Right atrium auricular region (tissue), 2 donors: Measurements from ENCODE around the gene SQSTM1. TPM values are rescaled to one million over a fixed set of nuclear protein-coding genes. Genes with fewer than 3 reads are reported as not detected.

Experiments
- DNase-seq: peaks from one replicate; pipeline ENCODE4 v3.0.0-alpha.2; 2019; ENCODE audit warnings: low spot score
- H3K27ac ChIP-seq, 2 donors: fragments of 200-600 bp; sonication (generic); 1 replicate in 1 of 2; 2 replicates in 1 of 2; pipeline ENCODE4 v1.5.1; 2016 to 2019
- H3K27me3 ChIP-seq, 2 donors: fragments of 200-600 bp; sonication (generic); one replicate each; pipeline versions ENCODE4 v1.5.1 to v1.6.0; 2017 to 2019
- H3K36me3 ChIP-seq: fragments of 200-600 bp; sonication (generic); one replicate; pipeline ENCODE4 v1.5.1; 2016
- H3K4me1 ChIP-seq, 2 donors: fragments of 200-600 bp; sonication (generic); one replicate each; pipeline versions ENCODE4 v1.5.1 to v1.6.0; 2017 to 2019
- H3K4me3 ChIP-seq, 2 donors: fragments of 200-600 bp; sonication (generic); 1 replicate in 1 of 2; 2 replicates in 1 of 2; pipeline ENCODE4 v1.5.1; 2017 to 2019; ENCODE audit warnings: mild to moderate bottlenecking in 1 of 2, moderate library complexity in 1 of 2
- H3K9me3 ChIP-seq, 2 donors: fragments of 200-600 bp; sonication (generic); one replicate each; pipeline ENCODE4 v1.5.1; 2019
- CTCF ChIP-seq, 2 donors: fragments of 200-600 bp; sonication (generic); IDR thresholded peaks; one replicate each; pipeline ENCODE4 v1.5.1; 2019; ENCODE audit warnings: antibody characterized with exemption in 2 of 2
- total RNA-seq, 2 donors: library from RNA; depleted of rRNA; stranded (reverse); fragments of >200 nt; gene quantifications; one replicate each; pipeline ENCODE4 v1.1.0, GENCODE V29; 2016

The SQSTM1 gene
- total RNA-seq, 2 donors from 2014 or later: 379 to 436 TPM

- DNase-seq: no peak
- Histone ChIP-seq H3K27me3 (no peaks in the 10 kb centered on the region), H3K36me3 (peaks cover 93% of the 10 kb centered on the region), H3K9me3 (no peaks in the 10 kb centered on the region), H3K4me3 (no peak overlapping the region), H3K27ac (no peak overlapping the region), H3K4me1 (peaks cover 0 to 20% of the 10 kb centered on the region in 2 donors)
- TF ChIP-seq CTCF (IDR thresholded peaks at IDR 0.05): no peak
Measured at GRCh38 chr5:179829732-179830435, 9.2 kb downstream of the SQSTM1 start.

DNA sequence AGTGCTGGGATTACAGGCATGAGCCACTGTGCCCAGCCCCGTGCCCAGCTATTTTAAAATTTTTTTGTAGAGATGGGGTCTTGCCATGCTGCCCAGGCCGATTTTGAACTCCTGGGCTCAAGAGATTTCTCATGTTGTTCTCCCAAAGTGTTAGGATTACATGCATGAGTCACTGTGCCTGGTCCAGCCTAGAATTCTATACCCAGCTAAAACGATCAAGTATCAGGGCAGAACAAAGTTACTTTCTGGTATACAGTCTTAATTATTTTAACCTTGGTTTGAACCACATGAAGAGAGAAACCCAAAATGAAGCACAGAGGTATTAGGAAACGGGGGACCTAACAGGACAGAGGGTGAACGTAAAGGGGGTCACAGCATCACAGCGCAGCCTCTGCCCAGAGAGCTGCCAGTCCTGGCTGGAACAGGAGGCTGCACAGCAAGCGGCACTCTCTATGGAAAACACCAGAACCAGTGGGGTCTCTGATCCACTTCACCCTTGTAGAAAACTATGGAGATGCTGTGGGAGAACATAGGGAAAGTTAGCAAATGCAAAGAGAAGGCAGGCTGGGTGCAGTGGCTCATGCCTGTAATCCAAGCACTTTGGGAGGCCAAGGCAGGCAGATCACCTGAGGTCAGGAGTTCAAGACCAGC, 10.2 kb downstream of the SQSTM1 start:
- Histone ChIP-seq H3K27me3 (no peaks in the 10 kb centered on the region), H3K4me1 (peaks cover 0 to 11% of the 10 kb centered on the region in 2 donors), H3K27ac (no peak overlapping the region), H3K36me3 (peaks cover 88% of the 10 kb centered on the region), H3K4me3 (no peak overlapping the region), H3K9me3 (no peaks in the 10 kb centered on the region)
- no peak for DNase-seq
- TF ChIP-seq CTCF (IDR thresholded peaks at IDR 0.05): no peak

- no peaks in the 10 kb centered on the region for H3K27me3 ChIP-seq
- no peaks in the 10 kb centered on the region for H3K9me3 ChIP-seq
- H3K36me3 ChIP-seq: peaks cover 88% of the 10 kb centered on the region
- H3K4me1 ChIP-seq: peaks cover 0 to 17% of the 10 kb centered on the region in 2 donors
- no peak for TF ChIP-seq CTCF (IDR thresholded peaks at IDR 0.05)
- no peak overlapping the region for H3K27ac ChIP-seq
- DNase-seq: no peak
- no peak overlapping the region for H3K4me3 ChIP-seq
Measured at GRCh38 chr5:179832039-179832745, 11.5 kb downstream of the SQSTM1 start.

DNA sequence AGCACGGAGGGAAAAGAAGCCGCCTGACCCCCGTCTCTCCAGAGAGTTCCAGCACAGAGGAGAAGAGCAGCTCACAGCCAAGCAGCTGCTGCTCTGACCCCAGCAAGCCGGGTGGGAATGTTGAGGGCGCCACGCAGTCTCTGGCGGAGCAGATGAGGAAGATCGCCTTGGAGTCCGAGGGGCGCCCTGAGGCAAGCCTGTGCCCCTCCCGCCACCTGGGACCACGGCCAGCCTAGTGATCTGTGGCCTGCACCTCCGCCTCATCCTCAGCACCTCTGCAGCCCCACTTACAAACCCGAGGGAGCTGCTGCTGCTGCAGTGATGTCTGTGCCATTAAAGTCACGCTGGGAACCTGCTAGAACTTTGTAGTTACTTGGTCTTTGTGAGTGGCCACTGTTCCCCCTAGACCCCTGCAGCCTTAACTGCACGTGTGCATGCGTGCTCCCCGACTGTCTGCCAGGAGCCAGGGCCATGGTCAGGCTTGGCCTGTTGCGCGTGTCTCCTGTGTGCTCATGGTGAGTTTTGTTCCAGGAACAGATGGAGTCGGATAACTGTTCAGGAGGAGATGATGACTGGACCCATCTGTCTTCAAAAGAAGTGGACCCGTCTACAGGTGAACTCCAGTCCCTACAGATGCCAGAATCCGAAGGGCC, 12.5 kb downstream of the SQSTM1 start:
- Histone ChIP-seq H3K4me3 (no peak overlapping the region), H3K27me3 (no peaks in the 10 kb centered on the region), H3K4me1 (peaks cover 0 to 8% of the 10 kb centered on the region in 2 donors), H3K27ac (no peak overlapping the region), H3K36me3 (peaks cover 88% of the 10 kb centered on the region), H3K9me3 (no peaks in the 10 kb centered on the region)
- TF ChIP-seq CTCF (IDR thresholded peaks at IDR 0.05): no peak
- DNase-seq: no peak

- no peak for DNase-seq
- Histone ChIP-seq H3K27ac (no peak overlapping the region), H3K27me3 (no peaks in the 10 kb centered on the region), H3K4me3 (no peak overlapping the region), H3K9me3 (no peaks in the 10 kb centered on the region), H3K4me1 (peaks cover 0 to 8% of the 10 kb centered on the region in 2 donors), H3K36me3 (peaks cover 88% of the 10 kb centered on the region)
- TF ChIP-seq CTCF (IDR thresholded peaks at IDR 0.05): no peak
Measured at GRCh38 chr5:179833709-179834070, 13.0 kb downstream of the SQSTM1 start.
